HG03064 (cell line): ENCODE measurements around the gene TMEM198.

Experiments used
- ATAC-seq: cut with Tn5 transposase; IDR thresholded peaks from one replicate; pipeline ENCODE4 v1.9.1; 2021; ENCODE audit warnings: low read depth; ENCODE audit not compliant: unreplicated experiment

Gene TMEM198

GRCh38 chr2:219560893-219561178 is 17.0 kb downstream of the TMEM198 start:
- no peak for ATAC-seq

- no peak for ATAC-seq
Measured at GRCh38 chr2:219561179-219562048, 17.6 kb downstream of the TMEM198 start.

GRCh38 chr2:219562049-219563020 is 18.5 kb downstream of the TMEM198 start:
- no peak for ATAC-seq

DNA sequence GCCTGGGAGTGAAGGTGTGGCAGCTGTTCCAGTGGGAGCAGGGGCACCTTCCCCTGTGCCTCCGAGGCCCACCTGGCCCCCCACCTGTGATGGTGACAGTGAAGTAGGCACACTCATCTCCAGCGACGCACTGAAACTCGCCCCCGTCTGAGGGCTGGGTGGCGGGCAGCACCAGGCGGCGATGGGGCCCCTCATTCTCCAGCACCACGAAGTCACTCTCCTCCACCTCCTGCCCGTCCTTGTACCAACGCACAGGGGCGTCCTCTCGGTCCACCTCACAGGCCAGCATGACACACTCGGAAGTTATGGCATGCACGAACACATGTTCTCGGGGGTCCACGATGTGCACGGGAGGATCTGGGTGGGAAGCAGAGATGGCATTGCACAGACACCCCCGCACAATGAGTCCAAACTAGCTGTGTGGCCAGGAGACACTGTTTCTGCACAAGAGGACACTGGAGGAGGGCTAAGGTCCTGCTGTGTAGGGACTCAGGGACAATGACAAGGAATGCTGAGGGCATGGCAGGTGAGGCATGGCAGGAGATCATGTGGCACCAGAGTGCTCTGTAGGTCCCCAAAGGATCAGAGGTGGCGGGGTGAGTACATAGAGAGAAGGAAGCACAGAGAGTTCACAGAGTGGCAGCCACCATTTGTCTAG is 19.6 kb downstream of the TMEM198 start:
- no peak for ATAC-seq

- no peak for ATAC-seq
Measured at GRCh38 chr2:219565130-219566080, 21.6 kb downstream of the TMEM198 start.

GRCh38 chr2:219566640-219567039 is 22.8 kb downstream of the TMEM198 start:
- no peak for ATAC-seq

GRCh38 chr2:219567131-219567530 is 23.3 kb downstream of the TMEM198 start:
- no peak for ATAC-seq

- ATAC-seq = no peak
Measured at GRCh38 chr2:219567791-219568361, 24.0 kb downstream of the TMEM198 start.

DNA sequence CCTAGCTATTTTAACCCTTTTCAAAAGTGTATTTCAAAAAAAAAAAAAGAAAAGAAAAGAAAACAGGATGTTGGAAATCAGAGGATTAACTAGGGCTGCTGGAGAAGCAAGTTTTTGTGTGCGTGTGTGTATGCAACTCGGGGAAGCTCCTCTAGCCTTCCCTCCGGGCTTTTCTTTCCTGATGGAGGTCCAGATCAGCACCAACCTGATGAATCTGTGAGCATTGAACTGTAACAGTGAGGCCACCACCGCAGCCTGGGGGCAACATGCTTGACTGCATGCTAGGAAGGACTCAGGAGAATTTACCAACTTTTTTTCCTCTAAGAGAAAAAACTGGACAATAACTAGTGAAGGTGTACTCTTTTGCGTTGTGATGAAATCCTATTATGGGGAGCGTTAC is 25.2 kb downstream of the TMEM198 start:
- ATAC-seq = no peak

DNA sequence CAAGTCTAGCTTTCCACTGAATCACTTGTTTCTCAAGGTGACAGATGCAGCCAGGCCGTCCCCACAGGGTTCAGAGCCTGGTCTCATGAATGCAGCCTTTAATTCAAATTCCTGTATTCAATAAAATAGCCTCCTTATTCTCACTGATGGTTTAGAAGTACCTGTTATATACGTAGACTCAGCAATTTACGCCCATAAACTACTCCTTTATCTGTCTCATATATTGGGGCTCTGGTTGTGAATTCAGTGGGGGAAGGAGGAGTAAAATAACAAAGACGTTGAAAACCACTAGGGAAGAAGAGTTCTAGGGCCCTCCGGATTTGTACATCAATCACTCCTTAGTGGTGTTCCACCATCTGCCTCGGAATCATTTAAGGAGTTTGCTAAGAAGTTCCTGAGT is 25.8 kb downstream of the TMEM198 start:
- ATAC-seq = no peak

DNA sequence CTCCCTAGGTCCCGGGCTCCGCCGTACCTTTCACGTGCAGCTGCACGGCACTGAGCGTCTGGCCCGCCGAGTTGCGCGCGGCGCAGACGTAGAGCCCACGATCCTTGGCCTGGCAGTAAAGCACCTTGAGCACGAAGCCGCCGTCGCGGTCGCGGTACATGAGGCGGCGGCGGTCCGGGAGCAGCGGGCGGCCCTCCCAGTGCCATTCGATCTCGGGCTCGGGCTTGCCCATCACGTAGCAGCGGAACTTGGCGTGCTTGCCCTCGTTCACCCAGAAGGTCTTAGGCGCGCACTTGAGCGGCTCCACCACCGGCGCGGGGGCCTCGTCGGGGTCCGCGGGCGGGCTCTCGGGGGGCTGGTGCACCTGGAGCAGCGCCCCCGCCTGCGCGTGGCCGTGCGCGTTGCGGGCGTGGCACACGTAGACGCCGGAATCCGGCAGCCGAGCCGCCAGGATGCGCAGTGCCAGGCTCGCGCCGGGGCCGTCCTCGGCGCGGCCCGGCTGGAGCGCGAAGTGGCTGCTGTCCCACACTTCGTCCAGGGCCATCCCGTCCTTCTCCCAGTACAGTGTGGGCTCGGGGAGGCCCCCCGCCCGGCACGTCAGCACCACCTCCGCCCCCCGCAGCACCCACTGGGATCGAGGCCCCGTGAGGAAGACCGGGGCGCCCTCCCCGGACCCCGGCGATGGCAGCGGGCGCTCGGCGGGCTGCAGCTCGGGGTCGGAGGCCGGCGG is 26.5 kb downstream of the TMEM198 start:
- no peak for ATAC-seq

- ATAC-seq = no peak
Measured at GRCh38 chr2:219570924-219571310, 27.1 kb downstream of the TMEM198 start.

- no peak for ATAC-seq
Measured at GRCh38 chr2:219571311-219572236, 27.7 kb downstream of the TMEM198 start, which contains the start of gene OBSL1. OBSL1 (minus strand) TSS chr2:219571539; CDS start chr2:219571232, 307 bp downstream.

DNA sequence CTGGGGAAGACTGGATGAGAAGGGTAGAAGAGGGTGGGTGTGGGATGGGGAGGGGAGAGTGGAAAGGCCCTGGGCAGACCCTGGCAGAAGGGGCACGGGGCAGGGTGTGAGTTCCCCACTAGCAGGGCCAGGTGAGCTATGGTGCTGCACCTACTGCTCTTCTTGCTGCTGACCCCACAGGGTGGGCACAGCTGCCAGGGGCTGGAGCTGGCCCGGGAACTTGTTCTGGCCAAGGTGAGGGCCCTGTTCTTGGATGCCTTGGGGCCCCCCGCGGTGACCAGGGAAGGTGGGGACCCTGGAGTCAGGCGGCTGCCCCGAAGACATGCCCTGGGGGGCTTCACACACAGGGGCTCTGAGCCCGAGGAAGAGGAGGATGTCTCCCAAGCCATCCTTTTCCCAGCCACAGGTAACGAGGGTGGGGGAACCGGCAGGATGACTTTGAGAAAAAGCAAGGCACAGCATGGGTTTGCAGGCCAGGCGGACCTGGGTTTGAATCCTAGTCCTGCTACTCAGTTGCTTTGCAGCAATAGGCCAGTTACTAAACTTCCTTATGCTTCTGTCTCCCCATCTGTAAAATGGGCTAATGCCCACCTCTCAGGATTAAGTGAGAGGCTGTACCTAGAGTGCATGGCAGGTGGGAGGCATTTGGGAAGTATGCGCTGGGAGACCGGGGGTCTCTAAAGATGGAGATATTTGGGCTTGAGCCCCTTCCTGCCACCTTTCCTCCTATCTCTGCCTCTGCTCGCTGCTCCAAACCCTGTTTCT is 28.6 kb downstream of the TMEM198 start, which contains the start of gene INHA:
INHA (plus strand) TSS at position 74 of the 765 bp plus-strand sequence; CDS start at position 139, 65 bp downstream.
- no peak for ATAC-seq

DNA sequence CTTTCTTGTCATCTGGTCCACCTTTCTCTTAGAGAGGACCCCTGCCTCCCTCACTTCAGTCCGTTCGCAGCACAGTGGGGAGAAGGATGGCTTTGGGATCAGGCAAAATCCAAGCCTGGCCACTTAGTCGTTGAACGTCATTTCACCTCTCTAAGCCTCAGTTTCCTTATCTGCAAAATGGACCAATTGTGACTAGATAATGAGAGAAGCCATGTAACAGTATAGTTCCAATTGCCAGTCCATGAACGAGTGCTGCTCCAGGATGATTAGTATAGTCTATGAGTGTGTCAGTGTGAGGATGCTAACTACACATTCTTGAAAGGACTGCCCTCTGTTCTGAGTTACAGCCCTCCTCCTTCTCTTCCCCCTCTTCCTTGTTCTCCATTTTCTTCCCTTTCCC is 29.3 kb downstream of the TMEM198 start:
- ATAC-seq = no peak

DNA sequence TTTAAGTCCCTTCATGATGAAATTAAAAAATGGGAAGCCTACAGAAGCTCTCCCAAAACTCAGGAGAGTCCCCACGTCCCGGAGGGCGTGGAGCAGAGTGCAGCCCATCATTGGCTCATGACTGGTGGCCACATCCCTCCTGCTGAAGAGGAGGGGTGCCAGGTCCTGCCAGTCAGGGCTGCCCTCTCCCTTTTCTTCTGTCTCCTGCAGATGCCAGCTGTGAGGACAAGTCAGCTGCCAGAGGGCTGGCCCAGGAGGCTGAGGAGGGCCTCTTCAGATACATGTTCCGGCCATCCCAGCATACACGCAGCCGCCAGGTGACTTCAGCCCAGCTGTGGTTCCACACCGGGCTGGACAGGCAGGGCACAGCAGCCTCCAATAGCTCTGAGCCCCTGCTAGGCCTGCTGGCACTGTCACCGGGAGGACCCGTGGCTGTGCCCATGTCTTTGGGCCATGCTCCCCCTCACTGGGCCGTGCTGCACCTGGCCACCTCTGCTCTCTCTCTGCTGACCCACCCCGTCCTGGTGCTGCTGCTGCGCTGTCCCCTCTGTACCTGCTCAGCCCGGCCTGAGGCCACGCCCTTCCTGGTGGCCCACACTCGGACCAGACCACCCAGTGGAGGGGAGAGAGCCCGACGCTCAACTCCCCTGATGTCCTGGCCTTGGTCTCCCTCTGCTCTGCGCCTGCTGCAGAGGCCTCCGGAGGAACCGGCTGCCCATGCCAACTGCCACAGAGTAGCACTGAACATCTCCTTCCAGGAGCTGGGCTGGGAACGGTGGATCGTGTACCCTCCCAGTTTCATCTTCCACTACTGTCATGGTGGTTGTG is 30.9 kb downstream of the TMEM198 start:
- ATAC-seq = no peak
